NOMO-1 treated with DMSO at 0.1 percent for 48 hours (cell line): Measurements from ENCODE around the gene DNLZ.
A peak's percentile ranks its signal among the peaks of the same experiment; 100 is the strongest.

Source experiments
- DNase-seq: peaks from one replicate; lab custom pipeline; 2025; ENCODE audit not compliant: unreplicated experiment; lab: John Stamatoyannopoulos, UW

Gene DNLZ

DNA sequence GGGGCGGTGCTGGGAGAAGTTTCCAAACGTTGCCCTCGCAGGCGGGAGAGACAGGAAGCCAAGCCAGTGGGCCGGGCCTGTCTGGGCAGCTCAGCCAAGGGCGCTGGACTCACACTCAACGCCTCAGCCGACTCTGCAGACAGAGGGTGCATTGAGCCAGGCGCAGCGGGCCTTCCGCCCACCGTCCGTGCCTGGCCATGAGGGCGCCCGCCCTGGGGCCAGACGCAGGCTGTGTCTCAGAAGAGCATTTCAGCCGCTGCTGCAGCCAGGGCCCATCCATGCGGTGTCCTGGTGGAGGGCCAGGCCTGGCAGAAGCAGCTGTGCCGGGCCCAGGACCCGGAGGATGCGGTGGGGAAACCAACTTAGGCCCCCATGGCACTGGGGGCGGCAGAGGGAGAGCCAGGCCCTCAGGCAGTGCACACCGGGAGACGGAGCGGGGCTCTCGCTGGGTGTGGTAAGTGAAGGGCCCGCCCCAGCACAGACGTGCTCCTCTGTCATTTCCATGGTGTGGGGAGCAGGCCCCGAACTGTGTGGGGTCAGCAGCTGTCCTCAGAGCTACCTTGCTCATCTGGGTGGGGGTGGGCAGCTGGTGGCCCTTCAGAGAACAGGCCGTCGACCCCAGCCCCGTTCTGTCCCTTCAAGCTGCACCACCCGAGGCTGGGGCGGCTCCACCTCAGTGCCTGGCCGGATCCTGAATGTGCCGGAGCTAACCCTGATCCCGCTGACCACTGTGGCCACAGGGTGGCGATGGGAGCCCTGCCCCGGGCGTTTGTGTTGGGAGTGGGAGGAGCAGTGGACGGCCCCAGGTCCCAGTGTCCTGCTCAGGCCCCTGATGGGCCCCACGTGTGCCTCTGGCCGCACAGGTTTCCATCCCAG is 18.0 kb downstream of the DNLZ start:
- DNase-seq: no peak

DNA sequence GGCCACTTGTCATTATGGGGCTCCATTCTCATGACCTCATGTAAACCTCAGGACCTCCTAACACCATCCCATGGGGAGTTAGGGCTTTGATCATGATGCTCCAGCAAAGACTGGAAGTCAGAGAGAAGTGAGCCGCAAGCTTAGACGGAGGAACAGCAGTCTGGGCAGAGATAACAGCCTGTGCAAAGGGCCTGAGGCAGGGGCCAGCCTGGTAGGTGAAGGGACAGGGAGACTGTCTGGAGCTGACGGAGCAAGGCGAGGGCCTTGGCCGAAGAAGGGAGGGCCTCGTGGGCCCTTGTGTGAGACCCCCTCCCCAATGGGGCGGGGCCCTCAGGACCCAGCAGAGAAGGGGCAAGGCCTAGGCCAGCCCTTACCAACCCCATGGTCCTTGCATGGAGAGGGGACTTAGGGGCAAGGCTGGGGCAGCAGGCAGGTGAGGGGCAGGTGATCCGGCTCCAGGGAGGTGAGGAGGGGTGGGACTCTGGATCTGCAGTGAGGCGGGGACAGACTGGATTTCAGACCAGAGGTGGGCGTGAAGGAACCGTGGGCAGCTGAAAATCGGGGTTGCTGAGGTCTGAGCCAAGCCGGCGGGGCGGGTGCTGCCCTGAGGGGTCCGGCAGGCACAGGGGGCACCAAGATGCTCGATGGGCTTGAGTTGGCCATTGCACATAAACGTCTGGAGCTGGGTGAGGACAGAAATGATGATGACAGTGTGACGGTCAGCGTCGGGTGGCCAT is 18.8 kb downstream of the DNLZ start:
- DNase-seq: no peak

GRCh38 chr9:136343884-136344269 is 19.7 kb downstream of the DNLZ start:
- no peak for DNase-seq

DNA sequence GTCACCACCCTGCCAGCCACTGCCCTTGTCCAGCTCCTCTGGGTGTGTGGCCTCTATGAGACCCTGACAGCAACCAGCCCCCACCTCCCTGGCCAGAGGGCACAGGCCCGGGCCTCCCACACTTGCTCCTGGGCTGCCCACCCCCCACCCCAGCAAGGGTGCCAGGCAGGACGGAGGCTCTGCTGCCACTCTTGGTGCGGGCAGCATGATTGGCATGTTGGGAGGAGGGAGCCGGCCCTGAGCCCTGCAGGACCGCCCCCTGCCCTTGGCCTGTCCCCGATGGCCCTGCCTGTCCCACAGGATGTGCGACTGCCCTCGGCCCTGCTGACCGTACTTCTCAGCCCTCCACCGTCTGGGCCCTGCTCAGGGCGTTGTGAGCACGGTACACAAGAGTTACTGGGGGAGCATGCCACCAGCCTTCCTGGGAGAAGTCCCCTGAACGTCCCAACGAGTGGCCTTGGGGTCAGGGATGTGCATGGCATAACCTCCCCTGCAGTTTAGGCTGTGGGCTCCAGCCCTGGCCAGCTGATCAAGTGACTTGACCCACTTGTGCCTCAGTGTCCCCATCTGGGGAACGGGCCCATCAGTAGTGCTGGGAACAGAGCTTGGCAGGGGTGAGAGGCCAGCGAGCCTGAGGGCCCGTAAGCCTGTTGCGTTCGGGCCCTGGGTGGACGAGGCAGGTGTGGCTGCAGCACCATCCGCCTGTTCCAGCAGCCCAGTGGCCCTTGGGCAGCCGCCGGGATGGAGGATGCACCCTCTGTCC is 20.2 kb downstream of the DNLZ start:
- no peak for DNase-seq

- DNase-seq: peak; percentile 65
These were observed 21.1 kb downstream of the DNLZ start for GRCh38 chr9:136342181-136343120.

DNA sequence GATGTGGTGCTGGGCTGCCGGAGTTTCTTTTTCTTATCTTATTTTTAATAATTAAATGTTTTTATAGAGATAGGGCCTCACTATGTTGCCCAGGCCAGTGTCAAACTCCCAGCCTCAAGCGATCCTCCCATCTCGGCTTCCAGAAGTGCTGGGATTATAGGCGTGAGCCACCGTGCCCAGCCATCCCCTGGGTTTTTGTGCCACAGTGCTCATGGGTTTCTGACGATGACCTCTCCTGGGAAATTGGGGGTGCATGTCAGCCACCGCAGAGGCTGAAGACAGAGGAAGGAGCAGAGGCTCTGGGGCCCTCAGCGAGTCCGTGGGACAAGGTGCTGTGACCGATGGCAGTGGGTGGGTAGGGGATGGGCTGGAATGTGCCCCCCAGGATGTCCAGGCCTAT is 21.8 kb downstream of the DNLZ start:
- DNase-seq: no peak

DNA sequence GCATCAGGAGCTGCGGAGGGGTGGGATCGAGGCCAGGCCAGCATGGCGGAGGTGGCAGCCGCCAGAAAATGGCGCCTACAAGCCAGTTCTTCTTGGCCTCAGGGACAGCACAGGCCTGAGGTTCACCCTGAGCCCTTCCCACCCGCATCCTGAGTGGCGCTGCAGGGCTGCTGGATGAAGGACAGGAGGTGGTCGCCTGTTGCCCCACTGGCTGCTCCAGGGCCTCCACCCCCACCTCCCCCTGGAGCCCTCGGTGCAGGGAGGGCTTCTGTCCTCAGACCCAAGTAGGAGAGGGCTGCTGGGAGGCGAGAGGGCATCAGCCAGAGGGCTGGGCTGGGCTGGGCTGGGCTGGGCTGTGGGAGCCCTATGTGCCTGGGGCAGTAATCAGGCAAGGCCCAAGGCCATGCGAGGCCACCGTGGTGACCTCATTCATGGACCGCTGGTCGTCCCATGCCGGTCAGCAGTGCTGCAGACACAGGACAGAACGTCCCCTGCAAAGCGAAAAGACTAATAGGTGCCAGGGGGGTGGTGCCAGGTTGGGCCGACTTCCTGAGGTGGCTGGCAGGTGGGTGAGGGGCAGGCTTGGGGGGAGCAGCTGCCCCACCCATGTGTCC is 22.4 kb downstream of the DNLZ start:
- DNase-seq: no peak

DNA sequence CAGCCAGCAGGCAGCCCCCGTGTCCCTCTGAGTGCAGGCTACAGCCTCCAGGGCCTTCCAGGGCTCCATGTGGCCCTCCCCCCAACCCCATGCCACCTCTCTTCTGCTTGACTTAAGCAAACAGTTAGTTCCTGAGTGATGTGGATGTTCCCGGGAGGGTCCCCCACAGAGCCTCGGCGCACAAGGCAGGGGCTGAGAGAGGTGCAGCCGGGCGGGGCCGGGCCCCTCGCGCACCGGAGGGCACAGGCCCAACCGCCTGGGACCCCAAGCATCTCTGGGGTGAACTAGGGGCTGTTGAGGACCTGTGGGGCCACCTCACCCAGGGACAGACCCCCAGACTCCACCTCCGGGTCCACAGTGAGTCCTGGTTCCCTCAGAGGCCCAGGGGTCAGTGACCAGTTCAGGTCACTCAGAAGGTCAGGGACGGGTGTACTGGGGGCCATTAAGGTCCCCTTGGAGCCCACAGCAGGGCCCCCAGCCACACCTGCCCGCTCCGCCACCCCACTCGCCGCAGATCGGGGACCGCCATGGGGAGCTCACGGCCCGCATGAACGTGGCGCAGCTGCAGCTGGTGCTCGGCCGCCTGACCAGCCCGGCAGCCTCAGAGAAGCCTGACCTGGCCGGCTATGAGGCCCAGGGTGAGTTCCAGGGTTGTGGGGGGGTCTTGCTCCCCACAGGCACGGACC is 23.0 kb downstream of the DNLZ start:
- no peak for DNase-seq

- no peak for DNase-seq
These were observed 23.6 kb downstream of the DNLZ start for GRCh38 chr9:136339958-136340310.

DNA sequence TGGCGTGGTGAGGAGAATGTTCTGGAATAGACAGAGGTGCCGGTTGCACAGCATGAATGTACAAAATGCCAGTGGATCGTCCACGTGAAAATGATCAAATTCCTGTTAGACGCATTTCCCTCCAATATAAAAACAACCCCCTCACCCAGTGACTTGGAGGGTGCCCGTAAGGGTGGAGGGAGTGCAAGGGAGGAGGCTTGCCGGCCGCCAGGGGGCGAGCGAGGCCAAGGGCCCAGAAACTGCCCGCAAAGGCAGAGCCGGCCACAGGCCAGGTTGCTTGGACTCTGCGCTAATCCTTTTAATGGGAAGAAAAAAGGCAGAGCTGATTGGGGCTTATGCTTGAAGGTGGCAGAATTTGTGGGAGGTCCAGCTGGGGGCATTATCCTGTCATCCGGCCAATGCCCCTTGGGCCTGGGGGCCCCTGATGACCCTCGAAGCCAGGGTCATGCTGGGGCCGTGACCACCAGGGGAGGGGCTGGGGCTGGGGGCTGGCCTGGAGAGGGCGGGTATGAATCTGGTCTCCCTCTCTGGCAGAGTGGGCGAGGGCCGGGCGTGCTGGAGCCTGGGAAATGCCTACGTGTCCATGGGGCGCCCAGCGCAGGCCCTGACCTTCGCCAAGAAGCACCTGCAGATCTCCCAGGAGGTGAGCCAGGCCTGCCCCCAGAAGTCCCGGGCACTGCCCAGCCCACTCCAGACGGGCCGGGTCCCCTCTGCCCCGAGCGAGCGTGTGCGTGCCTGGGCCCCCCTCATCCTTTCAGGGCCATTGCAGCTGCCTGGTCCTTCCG is 24.2 kb downstream of the DNLZ start:
- DNase-seq: peak; percentile 60

- DNase-seq: no peak
These were observed 25.0 kb downstream of the DNLZ start for GRCh38 chr9:136338511-136338910.

- DNase-seq: no peak
These were observed 25.8 kb downstream of the DNLZ start for GRCh38 chr9:136337416-136338395.

- no peak for DNase-seq
These were observed 26.7 kb downstream of the DNLZ start for GRCh38 chr9:136336881-136337280.

DNA sequence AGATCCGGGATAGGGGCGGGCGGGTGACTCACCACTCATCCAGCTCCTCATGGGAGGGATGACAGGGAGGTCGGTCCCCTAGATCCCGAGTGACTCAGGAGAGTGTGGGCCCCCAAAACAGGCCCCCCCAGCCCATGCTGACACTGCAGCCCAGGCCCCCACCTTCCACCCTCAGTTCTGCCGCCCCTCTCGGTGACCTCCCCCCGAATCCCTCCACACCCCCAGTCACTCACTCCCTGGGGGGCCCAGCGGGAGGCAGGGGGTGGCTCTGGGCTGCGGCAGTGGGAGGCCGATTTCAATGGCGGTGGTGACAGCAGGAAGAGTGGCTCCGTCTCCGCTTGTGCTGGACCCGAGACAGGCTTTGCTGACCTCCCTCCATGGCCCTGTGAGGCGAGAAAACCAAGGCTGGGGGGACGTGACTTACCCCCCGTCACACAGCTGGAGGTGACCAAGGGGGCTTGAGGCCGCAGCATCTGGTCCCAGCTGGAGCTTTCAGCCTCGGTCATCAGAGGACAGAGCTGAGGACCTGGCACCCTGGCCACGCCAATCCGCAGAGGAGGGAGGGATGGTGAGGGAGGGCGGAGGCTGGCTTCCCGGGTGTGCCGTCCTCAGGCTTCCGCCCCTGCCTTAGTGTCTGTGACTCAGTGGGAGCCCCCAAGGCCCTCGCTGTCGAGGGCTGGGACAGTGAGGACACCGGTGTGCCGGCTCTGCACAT is 27.2 kb downstream of the DNLZ start:
- no peak for DNase-seq

DNA sequence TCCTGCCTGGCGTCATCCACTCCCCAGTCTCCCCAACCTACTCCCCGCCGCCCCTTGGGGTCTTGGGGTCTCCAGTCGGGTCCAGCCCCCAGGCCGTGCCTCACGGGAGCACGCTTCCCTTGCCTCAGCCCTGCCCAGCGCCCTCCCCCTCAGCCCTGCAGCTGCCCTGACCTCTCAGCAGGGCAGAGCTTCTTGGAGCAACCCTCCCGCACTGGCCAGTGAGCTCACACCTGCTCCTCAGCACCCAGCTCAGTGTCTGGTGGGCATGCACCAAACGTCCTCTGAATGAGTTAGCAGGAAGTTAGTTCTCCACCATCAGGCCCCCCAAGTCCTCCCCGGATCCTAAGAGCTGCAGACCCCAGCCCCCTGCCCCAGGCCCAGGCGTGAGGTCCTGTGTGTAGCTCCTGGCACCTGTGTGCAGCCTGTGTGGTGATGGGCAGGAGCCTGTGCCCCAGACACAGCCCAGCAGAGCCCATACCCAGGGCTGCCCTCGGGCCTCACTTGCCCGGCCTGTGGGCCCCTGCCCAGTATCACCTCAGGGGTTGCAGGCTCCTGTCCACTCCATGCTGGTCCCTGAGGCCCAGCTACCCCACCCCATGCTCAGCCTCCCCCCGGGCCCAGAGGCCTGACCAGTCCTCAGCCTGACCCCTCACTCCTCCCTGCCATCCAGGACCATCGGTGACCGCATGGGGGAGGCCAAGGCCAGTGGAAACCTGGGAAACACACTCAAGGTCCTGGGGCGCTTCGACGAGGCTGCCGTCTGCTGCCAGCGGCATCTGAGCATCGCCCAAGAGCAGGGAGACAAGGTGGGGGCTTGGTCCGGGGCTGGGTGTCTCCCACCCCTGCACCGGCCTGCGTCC is 28.0 kb downstream of the DNLZ start:
- DNase-seq: no peak

GRCh38 chr9:136334541-136334940 is 29.0 kb downstream of the DNLZ start:
- no peak for DNase-seq
